Measurements from ENCODE around the gene TSEN34.

The TSEN34 gene

DNA sequence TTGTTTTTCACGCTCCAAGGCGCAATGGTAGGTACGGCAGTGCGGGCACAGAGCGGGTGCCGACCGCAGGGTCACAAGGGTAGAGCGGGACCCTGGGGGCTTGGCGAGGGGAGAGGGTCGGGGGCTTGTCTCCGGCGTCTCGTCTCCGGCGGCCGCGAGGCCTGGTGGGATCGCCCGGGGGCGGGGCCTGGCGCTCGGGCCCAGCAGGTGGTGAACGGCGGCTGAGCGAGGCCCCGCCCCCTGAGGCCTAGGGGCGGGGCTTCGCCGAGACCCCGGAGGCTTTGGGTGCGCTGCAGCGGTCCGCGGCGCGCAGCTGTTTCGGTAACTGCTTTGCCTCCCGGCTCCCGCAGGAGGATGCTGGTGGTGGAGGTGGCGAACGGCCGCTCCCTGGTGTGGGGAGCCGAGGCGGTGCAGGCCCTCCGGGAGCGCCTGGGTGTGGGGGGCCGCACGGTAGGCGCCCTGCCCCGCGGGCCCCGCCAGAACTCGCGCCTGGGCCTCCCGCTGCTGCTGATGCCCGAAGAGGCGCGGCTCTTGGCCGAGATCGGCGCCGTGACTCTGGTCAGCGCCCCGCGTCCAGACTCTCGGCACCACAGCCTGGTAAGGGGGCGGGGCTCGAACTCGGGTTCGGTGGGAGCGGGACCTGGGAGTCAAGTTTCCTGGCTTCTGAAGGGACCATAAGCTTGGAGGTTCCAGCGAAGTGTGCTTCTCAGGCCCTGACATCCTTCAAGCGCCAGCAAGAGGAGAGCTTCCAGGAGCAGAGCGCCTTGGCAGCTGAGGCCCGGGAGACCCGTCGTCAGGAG lies at the start of gene TSEN34:
TSEN34 (plus strand) TSS at position 298 of the 800 bp plus-strand sequence; CDS start at position 355, 57 bp downstream.
- Mint-ChIP-seq H3K36me3 (ENCODE audit: low read depth) (peaks cover 23% of the 10 kb centered on the region), H3K27ac (peak within 1 kb of the TSS; percentile 99), H3K4me3 (peak within 1 kb of the TSS; percentile 90), H3K27me3 (ENCODE audit: low read depth) (no peaks in the 10 kb centered on the region), H3K4me1 (ENCODE audit: low read depth) (peaks cover 34% of the 10 kb centered on the region), H3K9me3 (no peaks in the 10 kb centered on the region)

DNA sequence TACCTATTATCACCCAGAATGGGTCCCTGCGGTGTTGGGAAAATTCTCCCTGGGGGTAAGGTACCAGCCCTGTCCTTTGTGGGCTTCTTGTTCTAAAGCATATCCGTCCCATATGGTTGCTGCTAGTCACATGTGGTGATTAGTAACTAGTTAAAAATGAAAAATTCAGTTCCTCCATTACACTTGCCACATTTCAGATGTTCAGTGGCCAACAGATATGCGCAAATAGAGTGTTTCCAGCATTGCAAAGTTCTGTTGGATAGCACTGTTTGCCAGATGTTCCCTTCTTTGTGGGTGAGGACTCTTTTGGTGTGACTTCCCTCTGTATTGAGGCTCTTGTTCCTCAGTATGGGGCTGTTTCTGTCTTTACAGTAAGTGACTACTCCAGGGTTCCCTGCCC lies 49.8 kb upstream of the TSEN34 start:
- H3K27me3 Mint-ChIP-seq (ENCODE audit: low read depth), result no peaks in the 10 kb centered on the region
- H3K4me1 Mint-ChIP-seq (ENCODE audit: low read depth), result peaks cover 25% of the 10 kb centered on the region
- peaks cover 37% of the 10 kb centered on the region for H3K36me3 Mint-ChIP-seq (ENCODE audit: low read depth)
- no peak overlapping the region for H3K4me3 Mint-ChIP-seq
- no peaks in the 10 kb centered on the region for H3K9me3 Mint-ChIP-seq
- no peak overlapping the region for H3K27ac Mint-ChIP-seq

DNA sequence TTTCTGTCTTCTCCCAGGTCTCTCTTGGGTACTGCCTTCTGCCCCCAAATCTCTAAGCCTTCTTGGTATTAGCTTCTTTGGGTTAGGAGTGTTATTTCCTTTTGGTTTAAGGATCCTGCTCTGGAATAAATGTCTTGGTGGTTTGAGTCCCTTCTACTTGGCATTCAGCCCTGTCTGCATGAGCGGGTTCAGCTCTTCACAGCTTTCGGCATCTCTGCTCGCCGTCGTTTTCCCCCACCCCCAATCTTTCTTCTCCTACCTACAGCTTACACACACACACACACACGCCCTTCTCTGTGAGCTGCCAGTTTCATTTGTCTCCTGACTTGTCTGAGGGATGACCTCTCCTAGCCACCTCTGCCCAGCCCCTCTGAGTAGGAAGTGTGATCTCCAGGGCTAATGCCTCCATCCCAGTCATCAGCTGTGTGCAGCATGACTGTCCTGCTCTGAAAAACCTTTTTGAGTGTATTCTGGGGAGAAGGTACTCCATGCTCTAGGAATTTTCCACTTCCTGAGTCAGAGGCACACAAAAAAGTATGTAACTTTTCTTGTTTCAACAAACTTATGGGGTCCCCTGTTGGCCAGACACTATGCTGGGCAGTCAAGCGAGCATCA lies 48.8 kb upstream of the TSEN34 start:
- H3K4me1 Mint-ChIP-seq (ENCODE audit: low read depth), result peaks cover 23% of the 10 kb centered on the region
- H3K27ac Mint-ChIP-seq, result no peak overlapping the region
- H3K4me3 Mint-ChIP-seq, result no peak overlapping the region
- peaks cover 44% of the 10 kb centered on the region for H3K36me3 Mint-ChIP-seq (ENCODE audit: low read depth)
- no peaks in the 10 kb centered on the region for H3K9me3 Mint-ChIP-seq
- H3K27me3 Mint-ChIP-seq (ENCODE audit: low read depth), result no peaks in the 10 kb centered on the region

GRCh38 chr19:54145541-54146158 lies 45.5 kb upstream of the TSEN34 start:
- Mint-ChIP-seq H3K4me3 (no peak overlapping the region), H3K9me3 (no peaks in the 10 kb centered on the region), H3K27ac (no peak overlapping the region), H3K4me1 (ENCODE audit: low read depth) (peaks cover 6% of the 10 kb centered on the region), H3K27me3 (ENCODE audit: low read depth) (no peaks in the 10 kb centered on the region), H3K36me3 (ENCODE audit: low read depth) (peaks cover 53% of the 10 kb centered on the region)

- no peaks in the 10 kb centered on the region for H3K4me1 Mint-ChIP-seq (ENCODE audit: low read depth)
- peaks cover 53% of the 10 kb centered on the region for H3K36me3 Mint-ChIP-seq (ENCODE audit: low read depth)
- no peaks in the 10 kb centered on the region for H3K9me3 Mint-ChIP-seq
- no peak overlapping the region for H3K4me3 Mint-ChIP-seq
- no peak overlapping the region for H3K27ac Mint-ChIP-seq
- no peaks in the 10 kb centered on the region for H3K27me3 Mint-ChIP-seq (ENCODE audit: low read depth)
Measured at GRCh38 chr19:54147676-54148075, 43.4 kb upstream of the TSEN34 start.

DNA sequence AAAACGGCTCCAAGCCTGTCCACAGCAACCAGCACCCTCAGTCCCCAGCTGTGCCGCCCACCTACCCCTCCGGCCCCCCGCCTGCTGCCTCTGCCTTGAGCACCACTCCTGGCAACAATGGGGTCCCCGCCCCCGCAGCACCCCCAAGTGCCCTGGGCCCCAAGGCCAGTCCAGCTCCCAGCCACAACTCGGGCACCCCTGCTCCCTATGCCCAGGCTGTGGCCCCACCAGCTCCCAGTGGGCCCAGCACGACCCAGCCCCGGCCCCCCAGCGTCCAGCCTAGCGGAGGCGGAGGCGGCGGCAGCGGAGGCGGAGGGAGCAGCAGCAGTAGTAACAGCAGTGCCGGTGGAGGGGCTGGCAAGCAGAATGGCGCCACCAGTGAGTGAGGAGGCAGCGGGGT lies 43.0 kb upstream of the TSEN34 start:
- Mint-ChIP-seq H3K36me3 (ENCODE audit: low read depth) (peaks cover 51% of the 10 kb centered on the region), H3K4me3 (no peak overlapping the region), H3K9me3 (no peaks in the 10 kb centered on the region), H3K27ac (no peak overlapping the region), H3K27me3 (ENCODE audit: low read depth) (no peaks in the 10 kb centered on the region), H3K4me1 (ENCODE audit: low read depth) (no peaks in the 10 kb centered on the region)

- Mint-ChIP-seq H3K27ac (no peak overlapping the region), H3K9me3 (no peaks in the 10 kb centered on the region), H3K4me3 (no peak overlapping the region), H3K27me3 (ENCODE audit: low read depth) (no peaks in the 10 kb centered on the region), H3K36me3 (ENCODE audit: low read depth) (peaks cover 51% of the 10 kb centered on the region), H3K4me1 (ENCODE audit: low read depth) (peaks cover 7% of the 10 kb centered on the region)
Measured at GRCh38 chr19:54149021-54149812, 41.9 kb upstream of the TSEN34 start.

GRCh38 chr19:54151362-54152035 lies 39.6 kb upstream of the TSEN34 start:
- H3K4me1 Mint-ChIP-seq (ENCODE audit: low read depth), result peaks cover 16% of the 10 kb centered on the region

GRCh38 chr19:54152267-54152666 lies 38.8 kb upstream of the TSEN34 start:
- Mint-ChIP-seq H3K36me3 (ENCODE audit: low read depth) (peaks cover 46% of the 10 kb centered on the region), H3K27ac (no peak overlapping the region)

More at GRCh38 chr19:54151362-54152035, 39.6 kb upstream of the TSEN34 start:
- Mint-ChIP-seq H3K36me3 (ENCODE audit: low read depth) (peaks cover 47% of the 10 kb centered on the region), H3K27me3 (ENCODE audit: low read depth) (no peaks in the 10 kb centered on the region), H3K4me3 (no peak overlapping the region), H3K9me3 (no peaks in the 10 kb centered on the region), H3K27ac (no peak overlapping the region)

DNA sequence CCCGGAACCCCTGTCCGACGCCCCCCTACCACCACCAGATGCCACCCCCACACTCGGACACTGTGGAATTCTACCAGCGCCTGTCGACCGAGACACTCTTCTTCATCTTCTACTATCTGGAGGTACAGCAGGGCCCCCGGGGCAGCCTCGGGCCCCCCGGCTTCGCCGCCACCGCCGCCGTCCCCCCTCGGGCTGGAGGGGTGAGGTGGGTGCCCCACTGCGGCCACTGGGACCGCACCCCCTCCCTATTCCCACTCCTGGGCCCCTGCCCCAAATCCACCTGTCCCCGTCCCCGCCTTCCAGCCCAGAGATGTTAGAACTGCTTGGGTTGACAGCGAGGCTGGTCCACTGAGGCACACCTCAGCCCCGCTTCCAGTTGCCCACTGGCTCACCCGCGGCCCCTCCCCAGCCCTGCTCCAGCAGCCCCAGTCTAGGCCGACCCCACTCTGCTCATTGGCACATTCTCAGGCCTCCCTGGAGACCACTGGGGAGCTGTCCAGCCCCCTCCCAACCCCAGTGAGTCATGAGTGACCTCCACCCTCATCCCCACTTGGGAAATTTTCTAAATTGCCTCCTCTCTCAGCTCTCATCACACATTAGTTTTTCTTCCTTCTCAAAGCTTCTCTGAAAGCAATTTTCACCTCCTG lies 38.1 kb upstream of the TSEN34 start:
- H3K27me3 Mint-ChIP-seq (ENCODE audit: low read depth), result no peaks in the 10 kb centered on the region
- no peaks in the 10 kb centered on the region for H3K9me3 Mint-ChIP-seq
- peaks cover 21% of the 10 kb centered on the region for H3K4me1 Mint-ChIP-seq (ENCODE audit: low read depth)
- H3K4me3 Mint-ChIP-seq, result no peak overlapping the region
- no peak overlapping the region for H3K27ac Mint-ChIP-seq
- peaks cover 45% of the 10 kb centered on the region for H3K36me3 Mint-ChIP-seq (ENCODE audit: low read depth)

More at GRCh38 chr19:54152267-54152666, 38.8 kb upstream of the TSEN34 start:
- Mint-ChIP-seq H3K4me3 (no peak overlapping the region), H3K27me3 (ENCODE audit: low read depth) (no peaks in the 10 kb centered on the region), H3K4me1 (ENCODE audit: low read depth) (peaks cover 21% of the 10 kb centered on the region), H3K9me3 (no peaks in the 10 kb centered on the region)

DNA sequence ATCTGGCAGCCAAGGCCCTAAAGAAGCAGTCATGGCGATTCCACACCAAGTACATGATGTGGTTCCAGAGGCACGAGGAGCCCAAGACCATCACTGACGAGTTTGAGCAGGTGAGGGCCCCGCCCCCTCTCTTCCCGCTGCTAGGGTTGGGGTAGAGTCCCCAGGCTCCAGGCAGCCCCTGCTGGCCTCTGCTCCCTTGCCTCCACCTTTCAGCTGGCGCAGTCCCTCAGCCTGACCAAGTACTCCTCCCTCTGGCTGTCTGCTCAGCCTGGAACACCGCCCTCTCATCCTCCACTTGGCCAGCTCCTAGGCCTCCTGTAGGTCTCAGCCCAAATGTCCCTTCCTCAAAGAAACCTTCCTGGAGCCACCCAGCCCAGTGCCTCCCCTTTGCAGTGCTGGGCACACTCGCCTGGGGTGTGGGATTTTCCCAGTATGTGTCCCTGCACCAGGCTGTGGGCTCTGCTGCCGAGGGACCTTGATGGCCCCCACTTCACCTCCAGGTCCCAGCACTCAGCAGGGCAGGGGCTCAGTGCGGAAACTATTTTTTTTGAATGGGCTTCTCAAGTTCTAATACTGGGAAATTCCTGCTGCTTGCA lies 37.3 kb upstream of the TSEN34 start:
- H3K4me3 Mint-ChIP-seq, result no peak overlapping the region

DNA sequence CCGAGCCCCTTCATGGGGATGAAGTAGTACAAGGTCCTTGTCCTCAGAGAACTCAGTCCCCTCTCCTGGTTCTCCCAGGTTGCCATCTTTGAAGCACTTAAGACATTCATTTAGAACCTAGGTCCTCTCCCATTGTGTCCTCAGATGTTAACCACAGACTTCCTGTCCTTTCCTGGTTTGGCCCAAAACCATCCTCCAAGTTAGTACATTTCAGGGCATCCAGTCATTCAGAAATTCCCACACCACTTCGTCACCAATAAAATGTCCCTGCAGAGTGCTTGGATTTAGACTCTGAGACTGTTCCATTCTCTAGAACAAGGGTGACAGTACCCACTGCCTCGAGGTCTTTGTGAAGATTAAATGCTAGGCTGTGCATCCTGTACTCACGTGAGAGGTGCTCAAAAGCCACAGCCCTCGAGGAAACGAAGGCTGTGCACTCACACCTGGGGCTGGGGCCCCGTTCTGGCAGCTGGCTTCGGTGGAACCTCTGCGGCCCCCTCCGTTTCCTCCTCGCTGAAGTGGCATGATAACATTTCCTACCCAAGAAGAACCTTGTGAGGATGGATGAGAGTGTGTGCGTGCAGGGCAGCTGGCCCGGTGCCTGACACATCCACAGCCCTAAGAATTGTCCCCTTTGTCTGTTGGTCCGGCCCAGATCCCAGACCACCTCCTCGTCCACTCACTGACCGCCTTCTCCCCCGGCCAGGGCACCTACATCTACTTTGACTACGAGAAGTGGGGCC lies 36.3 kb upstream of the TSEN34 start:
- H3K9me3 Mint-ChIP-seq, result no peaks in the 10 kb centered on the region
- peak overlapping the region; percentile 55 for H3K27ac Mint-ChIP-seq
- peak overlapping the region; percentile 34 for H3K4me3 Mint-ChIP-seq
- H3K27me3 Mint-ChIP-seq (ENCODE audit: low read depth), result no peaks in the 10 kb centered on the region
- H3K36me3 Mint-ChIP-seq (ENCODE audit: low read depth), result peaks cover 40% of the 10 kb centered on the region
- H3K4me1 Mint-ChIP-seq (ENCODE audit: low read depth), result peaks cover 34% of the 10 kb centered on the region

More for the DNA sequence above, 37.3 kb upstream of the TSEN34 start:
- Mint-ChIP-seq H3K9me3 (no peaks in the 10 kb centered on the region), H3K27ac (no peak overlapping the region), H3K4me1 (ENCODE audit: low read depth) (peaks cover 29% of the 10 kb centered on the region), H3K27me3 (ENCODE audit: low read depth) (no peaks in the 10 kb centered on the region), H3K36me3 (ENCODE audit: low read depth) (peaks cover 46% of the 10 kb centered on the region)

- H3K9me3 Mint-ChIP-seq, result no peaks in the 10 kb centered on the region
- H3K4me1 Mint-ChIP-seq (ENCODE audit: low read depth), result peaks cover 40% of the 10 kb centered on the region
- H3K27ac Mint-ChIP-seq, result no peak overlapping the region
- peaks cover 36% of the 10 kb centered on the region for H3K36me3 Mint-ChIP-seq (ENCODE audit: low read depth)
- H3K4me3 Mint-ChIP-seq, result no peak overlapping the region
- H3K27me3 Mint-ChIP-seq (ENCODE audit: low read depth), result no peaks in the 10 kb centered on the region
Measured at GRCh38 chr19:54155694-54156093, 35.4 kb upstream of the TSEN34 start.

Measured in T-helper 1 cell treated with Interleukin-12 subunit alpha and Interleukin-12 subunit beta and Interleukin-4 antibody, amounts not matched to agents 30 μg/mL and 1 μg/mL, for 36 hours (primary cell).